ENCODE results near the gene SYNRG. TPM values are rescaled to one million over a fixed set of nuclear protein-coding genes. Genes with fewer than 3 reads are reported as not detected.

Gene SYNRG, protein sequence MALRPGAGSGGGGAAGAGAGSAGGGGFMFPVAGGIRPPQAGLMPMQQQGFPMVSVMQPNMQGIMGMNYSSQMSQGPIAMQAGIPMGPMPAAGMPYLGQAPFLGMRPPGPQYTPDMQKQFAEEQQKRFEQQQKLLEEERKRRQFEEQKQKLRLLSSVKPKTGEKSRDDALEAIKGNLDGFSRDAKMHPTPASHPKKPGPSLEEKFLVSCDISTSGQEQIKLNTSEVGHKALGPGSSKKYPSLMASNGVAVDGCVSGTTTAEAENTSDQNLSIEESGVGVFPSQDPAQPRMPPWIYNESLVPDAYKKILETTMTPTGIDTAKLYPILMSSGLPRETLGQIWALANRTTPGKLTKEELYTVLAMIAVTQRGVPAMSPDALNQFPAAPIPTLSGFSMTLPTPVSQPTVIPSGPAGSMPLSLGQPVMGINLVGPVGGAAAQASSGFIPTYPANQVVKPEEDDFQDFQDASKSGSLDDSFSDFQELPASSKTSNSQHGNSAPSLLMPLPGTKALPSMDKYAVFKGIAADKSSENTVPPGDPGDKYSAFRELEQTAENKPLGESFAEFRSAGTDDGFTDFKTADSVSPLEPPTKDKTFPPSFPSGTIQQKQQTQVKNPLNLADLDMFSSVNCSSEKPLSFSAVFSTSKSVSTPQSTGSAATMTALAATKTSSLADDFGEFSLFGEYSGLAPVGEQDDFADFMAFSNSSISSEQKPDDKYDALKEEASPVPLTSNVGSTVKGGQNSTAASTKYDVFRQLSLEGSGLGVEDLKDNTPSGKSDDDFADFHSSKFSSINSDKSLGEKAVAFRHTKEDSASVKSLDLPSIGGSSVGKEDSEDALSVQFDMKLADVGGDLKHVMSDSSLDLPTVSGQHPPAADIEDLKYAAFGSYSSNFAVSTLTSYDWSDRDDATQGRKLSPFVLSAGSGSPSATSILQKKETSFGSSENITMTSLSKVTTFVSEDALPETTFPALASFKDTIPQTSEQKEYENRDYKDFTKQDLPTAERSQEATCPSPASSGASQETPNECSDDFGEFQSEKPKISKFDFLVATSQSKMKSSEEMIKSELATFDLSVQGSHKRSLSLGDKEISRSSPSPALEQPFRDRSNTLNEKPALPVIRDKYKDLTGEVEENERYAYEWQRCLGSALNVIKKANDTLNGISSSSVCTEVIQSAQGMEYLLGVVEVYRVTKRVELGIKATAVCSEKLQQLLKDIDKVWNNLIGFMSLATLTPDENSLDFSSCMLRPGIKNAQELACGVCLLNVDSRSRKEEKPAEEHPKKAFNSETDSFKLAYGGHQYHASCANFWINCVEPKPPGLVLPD (N-terminal part only)
- total RNA-seq (2022; extraction: Qiagen RNA extraction; ENCODE audit: low read depth): 11.7 to 14.4 TPM (median 12.6 TPM) in 5 replicates

DNA sequence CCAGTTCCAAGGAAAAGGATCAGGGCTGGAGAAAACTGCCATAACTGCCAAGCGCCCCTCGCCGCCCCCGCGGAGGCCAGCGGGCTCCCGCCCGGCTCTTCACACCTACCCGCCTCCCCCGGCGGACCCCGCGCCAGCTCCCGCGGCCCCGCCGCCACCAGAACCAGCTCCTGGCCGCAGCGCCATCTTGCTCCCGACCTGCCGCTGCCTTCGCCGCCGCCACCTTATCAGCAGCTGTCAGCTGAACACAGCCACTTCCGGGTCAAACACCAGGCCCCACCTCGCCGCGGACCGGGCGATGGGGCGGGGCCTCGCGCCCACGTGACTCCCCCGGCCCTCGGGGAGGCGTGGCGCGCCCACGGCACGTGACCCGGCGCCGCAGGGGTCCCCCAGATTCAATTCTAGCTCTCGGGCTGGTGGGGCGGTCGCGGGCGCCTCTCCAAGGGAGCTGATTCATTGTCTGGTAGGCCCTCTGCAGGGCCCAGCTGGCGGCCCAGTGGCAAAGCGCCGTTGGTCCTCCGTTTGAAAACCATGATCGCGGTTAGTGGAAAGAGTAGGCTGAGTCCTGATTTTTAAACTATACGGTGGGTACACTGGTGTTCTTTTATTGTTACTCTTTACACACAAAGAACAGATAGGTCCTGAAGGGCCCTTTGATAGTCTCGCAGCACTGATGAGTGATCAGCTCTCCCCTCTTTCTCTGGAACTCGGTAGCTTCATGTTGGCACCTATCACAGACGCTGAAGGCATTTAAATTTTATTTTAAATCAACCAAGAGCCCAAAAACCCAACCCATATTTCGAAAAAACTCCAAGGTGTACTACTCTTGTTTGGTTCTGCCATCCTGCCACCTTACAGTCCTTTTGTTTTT, at the start of gene SYNRG:
Gene SYNRG (minus strand): TSS at position 249 of the 871 bp plus-strand sequence. CDS start 63 bp downstream, at position 186.

DNA sequence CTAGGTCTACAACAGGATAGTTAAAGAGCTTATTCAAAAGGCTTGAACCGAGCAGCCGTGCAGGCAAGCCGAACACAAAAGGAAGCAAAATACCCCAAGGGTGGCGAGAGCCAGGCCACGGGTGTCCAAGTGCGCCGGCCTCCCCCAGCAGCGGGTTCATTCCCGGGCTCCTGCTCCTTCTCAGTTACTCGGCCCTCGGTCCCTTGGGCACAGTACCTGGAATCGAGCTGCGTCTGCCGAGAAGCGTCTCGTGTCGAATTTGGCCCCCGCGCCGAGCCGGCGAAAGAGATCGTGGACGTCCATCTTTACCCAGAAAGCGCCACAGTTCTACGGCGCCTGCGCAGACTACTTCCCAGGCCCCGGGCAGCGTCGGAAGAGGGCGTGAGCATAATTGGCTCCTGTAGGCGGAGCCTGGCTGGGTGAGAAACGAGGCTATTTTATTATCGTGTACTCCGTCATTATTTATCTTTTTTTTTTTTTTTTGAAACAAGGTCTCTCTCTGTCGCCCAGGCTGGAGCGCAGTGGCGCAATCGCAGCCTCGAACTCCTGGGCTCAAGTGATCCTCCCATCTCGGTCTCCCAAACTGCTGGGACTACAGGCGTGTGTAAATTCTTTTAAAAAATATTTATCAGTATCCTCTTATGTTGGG, 34.0 kb upstream of the SYNRG start, which contains the start of gene DDX52:
Gene DDX52 (minus strand): TSS at position 329 of the 649 bp plus-strand sequence. CDS start 26 bp downstream, at position 303.

DNA sequence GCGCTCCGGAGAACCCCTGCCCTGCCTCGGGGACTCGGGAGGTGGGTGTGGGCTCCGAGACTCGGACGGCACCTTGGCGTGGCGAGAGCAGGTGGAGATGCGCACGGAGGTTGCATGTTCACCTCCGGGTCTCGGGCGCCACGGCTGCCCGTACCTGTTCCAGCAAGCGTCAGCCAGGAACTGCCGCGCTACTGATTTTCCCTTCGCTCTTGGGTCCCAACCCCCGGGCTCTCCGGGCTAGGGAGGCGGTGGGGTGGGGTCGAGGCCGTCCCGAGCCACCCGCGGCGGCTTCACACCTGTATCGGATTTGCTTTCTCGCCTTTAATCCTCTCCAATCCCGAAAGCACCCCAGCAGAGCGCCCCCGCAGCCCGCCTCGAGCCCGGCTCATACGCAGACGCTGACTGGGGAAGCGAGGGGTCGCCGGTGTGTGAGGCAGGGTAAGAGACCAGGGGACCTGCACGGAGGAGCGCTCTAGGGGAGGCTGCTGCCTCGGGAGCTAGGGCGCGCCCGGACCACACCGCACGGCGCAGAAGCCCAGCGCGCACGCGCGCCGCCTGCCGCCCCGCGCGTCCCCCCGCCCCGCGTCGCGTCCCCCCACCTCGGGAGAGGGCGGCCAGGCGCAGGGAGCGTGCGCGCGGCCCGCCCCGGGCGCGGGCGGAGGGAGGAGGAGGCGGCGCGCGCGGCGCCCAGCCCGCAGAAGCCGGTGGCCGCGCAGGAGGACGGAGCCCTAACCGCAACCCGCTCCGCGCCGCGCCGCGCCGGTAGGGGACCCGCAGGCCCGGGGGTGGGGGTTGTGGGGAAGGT, 119.8 kb downstream of the SYNRG start, which contains the start of gene DUSP14:
Gene DUSP14 (plus strand): TSS at position 695 of the 805 bp plus-strand sequence. CDS start 22,382 bp downstream, outside the sequence.

Other genes with a start within 250 kb of the SYNRG start
- gene C17orf78, start 233.4 kb downstream of the SYNRG start, total RNA-seq (2022; extraction: Qiagen RNA extraction; ENCODE audit: low read depth): not detected in 5 replicates
- 49.9 to 61.7 TPM (median 52.3 TPM) in 5 replicates for gene ACACA, start 202.6 kb downstream of the SYNRG start, total RNA-seq (2022; extraction: Qiagen RNA extraction; ENCODE audit: low read depth)
- 10.6 to 15.2 TPM (median 12.6 TPM) in 5 replicates for gene TADA2A, start 202.5 kb downstream of the SYNRG start, total RNA-seq (2022; extraction: Qiagen RNA extraction; ENCODE audit: low read depth)
- 41.0 to 53.5 TPM (median 51.8 TPM) in 5 replicates for gene DUSP14, start 119.5 kb downstream of the SYNRG start, total RNA-seq (2022; extraction: Qiagen RNA extraction; ENCODE audit: low read depth)
- gene DDX52, start 34.0 kb upstream of the SYNRG start, total RNA-seq (2022; extraction: Qiagen RNA extraction; ENCODE audit: low read depth): 26.3 to 32.7 TPM (median 29.9 TPM) in 5 replicates
- gene HNF1B, start 135.6 kb upstream of the SYNRG start, total RNA-seq (2022; extraction: Qiagen RNA extraction; ENCODE audit: low read depth): 21.4 to 27.6 TPM (median 27.4 TPM) in 5 replicates